Hepatocyte (in vitro differentiated cells): ENCODE results near the gene TMCO4.

ENCODE experiments used
- EZH2phosphoT487 ChIP-seq: fragments of 200-600 bp; sonication (generic); IDR thresholded peaks from one replicate; pipeline ENCODE4 v1.6.1; 2018; ENCODE audit warnings: antibody characterized with exemption, mild to moderate bottlenecking, low read depth, moderate library complexity; ENCODE audit not compliant: unreplicated experiment, severe bottlenecking
- TF ChIP-seq, protein P1 (sequence below): fragments of 200-600 bp; sonication (generic); IDR thresholded peaks from 2 replicates; pipeline ENCODE4 v1.5.1; 2016; ENCODE audit warnings: antibody characterized with exemption, mild to moderate bottlenecking; ENCODE audit not compliant: poor library complexity

DNA sequence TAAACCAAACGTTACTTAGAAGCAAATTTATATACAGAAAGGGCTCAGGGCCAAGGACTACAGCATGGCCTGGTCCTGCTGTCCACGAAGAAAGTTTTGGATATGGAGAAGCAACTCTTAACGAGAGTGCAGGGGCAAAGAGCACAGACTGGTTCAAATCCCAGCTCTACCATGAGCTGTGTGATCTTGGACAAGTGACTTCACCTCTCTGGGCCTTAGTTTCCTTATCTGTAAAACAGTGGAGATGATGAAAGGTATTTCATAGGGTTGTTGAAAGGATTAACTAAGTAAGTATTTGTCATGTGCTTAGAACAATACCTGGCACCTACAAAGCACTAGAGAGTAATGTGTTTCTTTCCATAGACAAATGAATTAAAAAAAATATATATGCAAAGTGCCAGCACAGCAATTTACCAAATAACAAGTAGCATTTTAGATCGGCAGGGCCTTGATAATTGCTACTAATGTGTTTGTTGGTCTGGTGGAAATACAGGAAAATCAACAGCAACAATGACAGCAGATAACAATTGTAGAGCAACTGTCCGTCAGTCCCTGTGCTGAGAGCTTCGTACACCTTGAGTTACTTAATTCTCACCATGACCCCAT is 25.4 kb downstream of the TMCO4 start:
- TF ChIP-seq, protein P1, sequence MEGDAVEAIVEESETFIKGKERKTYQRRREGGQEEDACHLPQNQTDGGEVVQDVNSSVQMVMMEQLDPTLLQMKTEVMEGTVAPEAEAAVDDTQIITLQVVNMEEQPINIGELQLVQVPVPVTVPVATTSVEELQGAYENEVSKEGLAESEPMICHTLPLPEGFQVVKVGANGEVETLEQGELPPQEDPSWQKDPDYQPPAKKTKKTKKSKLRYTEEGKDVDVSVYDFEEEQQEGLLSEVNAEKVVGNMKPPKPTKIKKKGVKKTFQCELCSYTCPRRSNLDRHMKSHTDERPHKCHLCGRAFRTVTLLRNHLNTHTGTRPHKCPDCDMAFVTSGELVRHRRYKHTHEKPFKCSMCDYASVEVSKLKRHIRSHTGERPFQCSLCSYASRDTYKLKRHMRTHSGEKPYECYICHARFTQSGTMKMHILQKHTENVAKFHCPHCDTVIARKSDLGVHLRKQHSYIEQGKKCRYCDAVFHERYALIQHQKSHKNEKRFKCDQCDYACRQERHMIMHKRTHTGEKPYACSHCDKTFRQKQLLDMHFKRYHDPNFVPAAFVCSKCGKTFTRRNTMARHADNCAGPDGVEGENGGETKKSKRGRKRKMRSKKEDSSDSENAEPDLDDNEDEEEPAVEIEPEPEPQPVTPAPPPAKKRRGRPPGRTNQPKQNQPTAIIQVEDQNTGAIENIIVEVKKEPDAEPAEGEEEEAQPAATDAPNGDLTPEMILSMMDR: no peak
- TF ChIP-seq EZH2phosphoT487: no peak
